ENCODE results near the gene COL16A1.

Gene COL16A1

DNA sequence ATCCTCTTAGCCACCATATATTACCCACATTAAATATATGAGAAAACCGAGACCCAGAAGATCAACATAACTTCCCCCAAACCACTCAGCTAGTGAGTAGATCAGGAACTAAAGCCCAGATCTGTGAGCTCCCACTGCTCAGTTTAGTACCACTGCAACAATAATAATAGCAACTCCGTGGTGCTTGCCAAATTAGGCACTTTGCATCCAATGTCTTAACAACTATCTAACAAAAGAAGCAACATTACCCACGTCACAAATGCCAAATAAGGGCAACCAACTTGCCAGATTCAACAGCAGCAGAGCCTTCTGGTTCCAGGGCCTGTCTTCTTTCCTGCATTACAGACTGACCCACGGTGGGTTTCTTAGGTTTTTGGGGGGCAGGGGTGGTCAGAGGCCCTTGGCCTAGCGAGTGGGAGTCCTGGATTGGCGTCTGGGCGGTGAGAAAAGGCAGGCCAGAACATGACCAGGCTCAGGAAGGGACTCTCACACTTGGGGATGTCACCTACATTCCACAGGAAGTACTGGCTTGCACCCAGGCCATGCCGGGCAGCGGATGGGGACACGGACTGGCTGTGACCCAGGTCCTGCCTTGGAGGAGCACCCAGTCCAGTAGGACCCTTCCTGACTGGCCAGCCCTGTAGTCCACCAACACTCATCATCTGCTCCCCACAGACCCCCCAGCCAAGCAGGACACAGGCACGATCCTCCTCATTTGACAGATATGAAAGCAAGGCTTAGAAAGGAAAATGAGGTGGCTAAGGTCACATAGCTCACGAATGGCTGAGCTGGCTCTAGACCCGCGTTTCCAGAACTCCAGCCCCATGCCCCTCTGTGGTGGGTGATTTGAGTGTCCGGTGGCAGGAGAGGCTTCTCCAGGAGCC lies 81.7 kb downstream of the COL16A1 start:
- no peak for DNase-seq

DNA sequence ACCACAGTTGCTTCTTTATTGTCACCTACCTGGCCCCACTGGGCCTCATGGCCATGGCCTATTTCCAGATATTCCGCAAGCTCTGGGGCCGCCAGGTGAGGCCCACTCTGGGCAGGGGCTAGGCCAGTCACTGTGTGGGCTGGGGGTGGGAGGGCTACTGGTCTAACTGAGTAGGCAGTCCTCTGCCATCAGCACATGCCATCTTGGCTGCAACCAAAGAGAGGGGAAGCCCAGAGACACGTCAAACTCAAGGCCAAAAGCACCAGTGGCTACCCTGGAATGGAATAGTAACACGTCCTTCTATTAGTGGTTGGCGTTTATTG lies 82.4 kb downstream of the COL16A1 start:
- no peak for DNase-seq

DNA sequence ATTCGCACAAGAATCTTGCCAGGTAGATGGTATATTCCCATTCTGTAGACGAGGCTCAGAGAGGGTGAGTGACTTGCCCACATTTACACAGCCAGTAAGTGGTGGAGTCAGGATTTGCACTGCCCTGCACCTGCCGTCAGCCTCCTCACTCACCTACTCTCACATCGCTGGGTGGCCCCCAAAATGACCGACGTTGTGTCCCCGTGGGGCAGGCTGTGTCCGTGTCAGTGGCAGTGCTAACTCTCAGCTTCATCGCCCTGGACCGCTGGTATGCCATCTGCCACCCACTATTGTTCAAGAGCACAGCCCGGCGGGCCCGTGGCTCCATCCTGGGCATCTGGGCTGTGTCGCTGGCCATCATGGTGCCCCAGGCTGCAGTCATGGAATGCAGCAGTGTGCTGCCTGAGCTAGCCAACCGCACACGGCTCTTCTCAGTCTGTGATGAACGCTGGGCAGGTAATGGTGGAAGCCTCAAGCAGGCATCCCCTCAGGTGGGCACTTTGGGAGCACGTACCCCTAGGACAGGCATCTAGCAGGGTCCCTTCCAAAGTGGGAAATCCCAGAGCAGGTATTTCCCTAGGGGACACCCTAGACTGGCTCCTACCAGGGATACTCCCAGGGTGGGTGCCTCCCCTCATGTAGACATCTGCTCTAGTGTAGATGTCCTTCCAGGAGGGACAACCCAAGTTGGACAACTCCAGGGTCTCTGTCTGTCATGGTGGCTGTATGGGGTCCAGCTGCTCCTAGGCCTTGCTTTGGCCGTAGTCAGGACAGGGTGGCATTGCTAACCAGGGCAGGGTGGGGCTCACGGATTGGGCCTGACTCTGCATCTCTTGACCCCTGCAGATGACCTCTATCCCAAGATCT lies 83.0 kb downstream of the COL16A1 start:
- DNase-seq: no peak

DNA sequence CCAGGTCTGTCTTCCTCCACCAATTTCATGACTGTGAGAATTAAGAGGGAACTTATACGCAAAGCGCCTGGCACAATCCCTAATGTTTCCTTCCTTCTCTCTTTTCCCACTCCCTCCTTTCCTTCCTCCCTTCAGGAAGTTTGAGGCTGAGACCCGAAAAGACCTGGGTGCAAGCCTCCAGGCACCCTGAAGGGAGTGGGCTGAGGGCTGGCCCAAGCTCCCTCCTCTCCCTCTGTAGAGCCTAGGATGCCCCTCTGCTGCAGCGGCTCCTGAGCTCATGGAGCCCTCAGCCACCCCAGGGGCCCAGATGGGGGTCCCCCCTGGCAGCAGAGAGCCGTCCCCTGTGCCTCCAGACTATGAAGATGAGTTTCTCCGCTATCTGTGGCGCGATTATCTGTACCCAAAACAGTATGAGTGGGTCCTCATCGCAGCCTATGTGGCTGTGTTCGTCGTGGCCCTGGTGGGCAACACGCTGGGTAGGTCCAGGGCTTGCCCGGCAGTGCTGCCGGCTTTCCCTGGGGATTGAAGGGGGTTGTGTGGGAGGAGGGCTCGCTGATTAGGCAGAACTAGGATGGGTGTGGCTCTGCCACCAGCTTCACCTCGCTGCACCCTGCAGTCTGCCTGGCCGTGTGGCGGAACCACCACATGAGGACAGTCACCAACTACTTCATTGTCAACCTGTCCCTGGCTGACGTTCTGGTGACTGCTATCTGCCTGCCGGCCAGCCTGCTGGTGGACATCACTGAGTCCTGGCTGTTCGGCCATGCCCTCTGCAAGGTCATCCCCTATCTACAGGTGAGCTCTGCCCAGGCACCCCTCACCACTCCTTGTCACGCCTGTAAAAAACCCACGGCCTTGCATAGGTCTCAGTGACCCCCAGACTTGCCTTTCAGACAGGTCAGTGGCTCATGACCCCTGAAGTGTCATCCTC lies 84.6 kb downstream of the COL16A1 start:
- no peak for DNase-seq

DNA sequence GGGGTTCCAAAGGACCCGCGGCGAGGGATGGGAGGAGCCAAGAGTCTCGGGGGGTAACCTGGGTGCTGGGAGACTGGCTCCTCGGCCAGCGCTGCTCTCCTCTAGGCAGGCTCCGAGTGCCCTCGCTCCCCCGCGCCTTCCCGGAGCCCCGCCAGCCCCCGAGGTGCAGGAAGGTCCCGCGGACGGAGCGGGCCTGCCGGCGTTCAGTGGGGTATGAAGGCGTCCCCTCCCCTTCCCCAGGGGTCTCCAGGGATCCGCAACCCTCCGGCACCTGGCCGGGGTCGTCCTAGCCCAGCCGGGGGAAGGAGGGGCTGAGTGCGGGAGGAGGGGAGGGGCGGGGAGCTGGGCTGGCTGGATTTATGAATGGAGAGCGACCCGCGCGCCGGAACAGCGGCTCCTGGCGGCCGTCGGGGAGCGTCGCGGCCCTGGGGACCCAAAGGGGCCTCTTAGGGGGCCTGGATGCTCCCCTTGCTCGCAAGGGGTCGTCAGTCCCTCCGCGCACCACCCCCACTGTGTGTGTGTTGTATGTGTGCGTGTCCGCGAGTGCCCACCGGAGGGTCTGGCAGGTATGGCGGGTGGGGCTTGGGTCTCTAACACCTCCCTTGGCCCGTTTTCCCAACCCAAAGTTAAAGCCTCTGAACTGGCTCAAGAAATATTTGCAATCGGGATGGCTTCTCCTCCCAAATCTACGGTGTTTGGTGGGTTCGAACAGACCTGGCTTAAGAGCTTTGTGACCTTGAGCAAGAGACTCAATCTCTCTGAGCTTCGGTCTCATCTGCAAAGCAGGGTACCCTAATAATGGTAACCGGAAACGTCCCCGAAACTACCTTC lies 85.7 kb downstream of the COL16A1 start:
- no peak for DNase-seq

DNA sequence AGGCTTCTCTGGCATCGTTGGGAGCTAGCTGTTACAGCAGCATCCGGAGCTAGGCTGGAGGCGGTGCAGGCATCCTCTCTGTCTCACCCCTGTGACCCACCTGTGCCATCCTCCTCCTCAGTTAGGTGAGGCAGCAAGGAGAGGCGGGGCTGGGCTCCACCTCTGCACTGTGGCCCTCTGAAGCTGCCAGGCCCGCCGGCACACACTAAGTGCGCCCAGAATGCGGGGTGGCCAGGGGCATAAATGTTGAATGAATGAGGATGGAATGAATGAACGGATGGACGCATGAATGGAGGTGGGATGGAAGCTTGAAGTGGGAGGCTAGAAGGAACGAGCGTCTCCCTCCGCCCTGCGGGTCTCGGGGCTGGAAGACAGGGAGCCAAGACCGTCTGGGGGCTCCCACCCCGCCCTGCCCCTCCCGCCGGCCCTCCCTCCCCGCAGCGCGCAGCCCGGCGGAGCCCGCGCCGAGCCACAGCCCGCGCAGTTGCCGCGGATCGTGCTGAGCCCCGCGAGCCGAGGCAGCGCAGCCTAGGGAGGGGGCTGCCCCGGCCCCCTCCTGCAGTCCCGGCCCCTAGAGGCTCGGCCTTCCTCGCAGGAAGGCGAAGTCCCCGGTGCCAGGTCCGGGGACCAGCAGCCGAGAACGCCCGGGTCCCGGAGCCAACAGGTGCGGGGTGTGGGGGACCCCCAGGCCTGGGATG lies 86.5 kb downstream of the COL16A1 start, which contains the start of gene HCRTR1:
Gene HCRTR1 (plus strand): TSS at position 472 of the 698 bp plus-strand sequence. CDS start 1,504 bp downstream, outside the sequence.
- no peak for DNase-seq

DNA sequence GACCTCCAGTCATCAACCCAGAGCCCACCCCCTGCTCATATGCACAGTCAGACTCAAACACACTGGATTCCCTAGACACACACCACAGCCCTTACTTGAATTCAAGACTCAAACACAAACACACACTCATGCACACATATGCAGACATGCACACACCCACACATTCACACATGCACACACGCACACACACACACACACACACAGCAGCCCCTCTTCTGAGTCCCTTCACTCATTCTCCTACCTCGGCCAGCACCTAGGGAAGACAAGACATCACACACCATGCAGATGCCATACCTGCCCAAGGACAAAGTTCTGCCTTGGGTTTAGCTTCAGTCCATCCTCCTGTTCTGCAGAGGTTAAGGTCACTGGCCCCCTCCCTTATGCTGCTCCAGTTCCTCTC lies 87.9 kb downstream of the COL16A1 start:
- DNase-seq: no peak

DNA sequence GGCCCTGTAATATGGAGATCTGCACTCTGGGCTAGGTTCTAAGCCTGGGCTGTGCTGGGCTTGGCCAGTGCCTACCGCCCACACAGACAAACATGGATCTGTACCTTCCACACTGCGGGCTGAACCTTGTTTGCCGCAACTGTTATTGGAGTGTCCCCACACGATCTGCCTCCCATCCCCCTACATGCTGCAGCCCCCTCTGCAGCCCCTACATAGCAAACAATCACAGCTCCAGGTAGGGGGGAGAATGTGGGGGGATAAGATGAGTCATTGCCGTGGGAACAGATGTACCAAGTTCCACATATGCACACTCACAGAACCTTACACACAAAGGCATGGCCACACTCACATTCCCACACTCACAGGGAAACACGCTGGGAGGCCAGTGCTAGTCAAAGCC lies 88.4 kb downstream of the COL16A1 start:
- no peak for DNase-seq

DNA sequence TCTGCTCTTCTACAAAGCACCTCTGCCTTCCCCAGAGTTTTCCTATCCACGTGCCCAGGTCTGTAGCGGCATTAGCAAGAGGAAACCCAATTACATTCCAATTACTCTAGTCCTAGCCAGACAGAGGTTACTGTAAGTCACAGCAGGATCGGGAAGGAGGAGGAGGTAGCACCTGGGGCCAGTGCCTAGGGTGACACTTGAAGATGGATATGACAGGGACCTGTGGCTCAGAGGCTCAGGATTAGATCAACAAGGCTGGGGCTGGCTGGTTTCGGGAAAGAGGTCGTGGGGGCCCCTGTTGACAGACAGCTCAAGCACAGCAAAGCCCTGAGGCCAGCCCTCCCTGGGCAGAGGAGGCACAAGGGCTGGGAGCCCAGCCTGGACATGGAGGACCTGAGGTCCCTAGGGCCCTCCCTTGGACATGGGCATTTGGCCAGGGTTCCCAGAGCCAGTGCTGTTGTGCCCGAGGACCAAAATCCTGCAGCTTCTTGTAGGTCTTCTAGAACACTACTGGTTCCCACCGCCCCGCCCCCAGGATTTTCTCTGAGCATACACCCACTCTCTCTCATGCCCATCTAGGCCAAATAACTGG lies 89.3 kb downstream of the COL16A1 start:
- DNase-seq: no peak

DNA sequence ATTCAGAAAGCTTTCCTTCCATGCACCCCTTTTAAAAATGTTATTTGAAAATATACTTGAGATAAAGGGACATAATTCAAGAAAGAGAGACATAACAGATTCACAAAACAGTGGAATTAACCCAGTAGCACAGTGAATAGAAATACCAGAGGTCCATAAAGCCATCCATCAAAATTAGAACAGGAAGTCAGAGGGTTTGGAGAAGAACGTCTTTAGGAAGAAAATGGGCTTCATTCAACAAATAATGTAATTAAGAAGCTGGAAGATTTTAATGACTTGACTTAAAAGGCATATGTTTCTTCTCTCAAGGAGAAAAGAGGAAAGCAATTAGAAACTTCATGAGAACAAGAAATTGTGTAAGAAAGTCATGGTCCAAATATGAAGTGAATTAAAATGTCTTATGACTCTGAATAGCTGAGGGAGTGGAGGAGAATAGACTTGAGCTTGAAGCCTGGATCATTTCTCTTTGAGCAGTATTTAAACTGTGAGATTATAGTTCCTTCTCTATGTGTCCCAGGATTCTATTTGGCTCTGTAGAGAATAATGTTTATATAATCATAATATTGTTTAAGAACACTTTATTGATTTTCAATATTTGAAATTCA lies 94.2 kb downstream of the COL16A1 start:
- DNase-seq: no peak

DNA sequence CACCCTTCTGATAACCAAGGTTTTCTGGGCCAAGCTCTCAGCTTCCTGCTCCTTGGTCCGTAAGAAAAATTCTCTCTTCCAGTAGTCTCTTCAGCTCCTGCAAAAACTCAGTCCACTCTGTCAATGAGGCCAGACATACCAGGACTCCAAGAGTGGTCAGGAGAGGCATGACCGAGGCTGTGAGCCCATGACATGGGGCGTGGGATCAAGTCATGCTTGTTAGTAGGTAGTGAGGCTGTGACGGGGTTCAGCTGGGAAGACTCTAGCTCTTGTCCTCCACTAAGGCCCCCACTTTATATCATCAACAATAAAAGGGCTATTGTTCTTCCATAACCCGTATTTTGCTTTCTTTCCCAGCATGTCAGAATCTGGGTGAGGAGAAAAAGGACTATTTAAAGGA lies 96.5 kb downstream of the COL16A1 start:
- no peak for DNase-seq

DNA sequence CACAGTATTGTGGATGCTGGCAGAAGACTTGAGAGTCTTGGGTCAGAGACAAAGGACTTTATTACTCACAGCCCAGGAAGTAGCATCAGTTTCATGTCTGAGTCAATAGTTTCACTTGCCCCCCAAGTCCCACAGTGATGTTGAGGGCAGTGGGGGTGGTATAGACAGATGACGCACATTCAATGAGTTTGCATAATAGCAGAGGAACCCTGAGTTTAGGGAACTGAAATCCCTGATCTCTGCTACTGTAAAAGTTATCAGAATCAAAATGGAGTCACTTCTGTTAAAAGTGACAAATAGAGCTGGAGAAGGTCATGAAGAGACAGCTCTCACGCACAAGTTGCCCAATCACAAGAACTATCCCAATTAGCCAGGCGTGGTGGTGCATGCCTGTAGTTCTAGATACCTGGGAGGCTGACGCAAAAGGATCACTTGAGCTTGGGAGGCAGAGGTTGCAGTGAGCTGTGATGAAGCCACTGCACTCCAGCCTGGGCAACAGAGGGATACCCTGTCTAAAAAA lies 97.8 kb downstream of the COL16A1 start:
- DNase-seq: no peak
